BLaER1 (cell line): ENCODE measurements around the gene TIMM10B.

ENCODE experiments used
- H3K27ac ChIP-seq: shearing (Covaris generic); formaldehyde crosslinking; 2 replicates; pipeline ENCODE4 v1.8.1; 2022
- H3K27me3 ChIP-seq: shearing (Covaris generic); formaldehyde crosslinking; 2 replicates; pipeline ENCODE4 v1.8.1; 2022
- H3K36me3 ChIP-seq: shearing (Covaris generic); formaldehyde crosslinking; 2 replicates; pipeline ENCODE4 v1.8.1; 2022
- H3K4me1 ChIP-seq: shearing (Covaris generic); formaldehyde crosslinking; 2 replicates; pipeline ENCODE4 v1.8.1; 2022
- H3K4me2 ChIP-seq: shearing (Covaris generic); formaldehyde crosslinking; 2 replicates; pipeline ENCODE4 v1.8.1; 2022
- H3K4me3 ChIP-seq: shearing (Covaris generic); formaldehyde crosslinking; 2 replicates; pipeline ENCODE4 v1.8.1; 2022
- H3K9ac ChIP-seq: shearing (Covaris generic); formaldehyde crosslinking; 2 replicates; pipeline ENCODE4 v1.8.1; 2022
- H3K9me3 ChIP-seq: shearing (Covaris generic); formaldehyde crosslinking; 2 replicates; pipeline ENCODE4 v1.8.1; 2022
- H4K20me1 ChIP-seq: shearing (Covaris generic); formaldehyde crosslinking; 2 replicates; pipeline ENCODE4 v1.8.1; 2022
- Cebpa-rat ChIP-seq: shearing (Covaris generic); IDR thresholded peaks from 2 replicates; pipeline ENCODE4 v1.8.1; 2022

Gene TIMM10B

GRCh38 chr11:6482441-6482840 lies 1.1 kb downstream of the TIMM10B start:
- Histone ChIP-seq H3K27me3 (no peaks in the 10 kb centered on the region), H3K4me3 (peak overlapping the region; percentile 94), H3K9me3 (no peaks in the 10 kb centered on the region), H3K36me3 (peaks cover 77% of the 10 kb centered on the region), H3K4me1 (peaks cover 27% of the 10 kb centered on the region), H4K20me1 (peaks cover 40% of the 10 kb centered on the region), H3K27ac (peak overlapping the region; percentile 90; the same call in 1 of the 2 replicates), H3K4me2 (peak overlapping the region; percentile 98), H3K9ac (peak overlapping the region; percentile 93)
- no peak for TF ChIP-seq Cebpa-rat

- Histone ChIP-seq H3K4me2 (peak overlapping the region; percentile 98), H3K4me1 (peaks cover 27% of the 10 kb centered on the region), H3K36me3 (peaks cover 77% of the 10 kb centered on the region), H3K9me3 (no peaks in the 10 kb centered on the region), H3K4me3 (0 out of 2 replicates have a peak overlapping the region, but pooled peaks have one; percentile 94), H3K27me3 (no peaks in the 10 kb centered on the region), H3K27ac (no peak overlapping the region), H4K20me1 (peaks cover 40% of the 10 kb centered on the region), H3K9ac (peak overlapping the region; percentile 93; the same call in 1 of the 2 replicates)
- no peak for TF ChIP-seq Cebpa-rat
Measured at GRCh38 chr11:6483015-6483414, 1.7 kb downstream of the TIMM10B start.

- Histone ChIP-seq H3K4me1 (peaks cover 15% of the 10 kb centered on the region), H3K4me3 (no peak overlapping the region), H3K9me3 (no peaks in the 10 kb centered on the region), H3K27ac (no peak overlapping the region), H3K36me3 (peaks cover 82% of the 10 kb centered on the region), H3K4me2 (no peak overlapping the region), H3K9ac (no peak overlapping the region), H3K27me3 (no peaks in the 10 kb centered on the region), H4K20me1 (peaks cover 40% of the 10 kb centered on the region)
- no peak for TF ChIP-seq Cebpa-rat
Measured at GRCh38 chr11:6485661-6486060, 4.4 kb downstream of the TIMM10B start.

GRCh38 chr11:6486256-6486655 lies 5.0 kb downstream of the TIMM10B start:
- no peak overlapping the region for H3K27ac ChIP-seq
- H3K27me3 ChIP-seq, result no peaks in the 10 kb centered on the region
- no peak overlapping the region for H3K4me3 ChIP-seq
- H3K9me3 ChIP-seq, result no peaks in the 10 kb centered on the region
- peaks cover 86% of the 10 kb centered on the region for H3K36me3 ChIP-seq
- H3K4me2 ChIP-seq, result no peak overlapping the region
- peaks cover 13% of the 10 kb centered on the region for H3K4me1 ChIP-seq
- peaks cover 40% of the 10 kb centered on the region for H4K20me1 ChIP-seq
- no peak overlapping the region for H3K9ac ChIP-seq
- TF ChIP-seq Cebpa-rat, result no peak

- peaks cover 11% of the 10 kb centered on the region for H3K4me1 ChIP-seq
- H3K9me3 ChIP-seq, result no peaks in the 10 kb centered on the region
- H3K9ac ChIP-seq, result no peak overlapping the region
- peaks cover 35% of the 10 kb centered on the region for H4K20me1 ChIP-seq
- H3K4me2 ChIP-seq, result no peak overlapping the region
- no peaks in the 10 kb centered on the region for H3K27me3 ChIP-seq
- peaks cover 90% of the 10 kb centered on the region for H3K36me3 ChIP-seq
- H3K27ac ChIP-seq, result no peak overlapping the region
- H3K4me3 ChIP-seq, result no peak overlapping the region
- no peak for TF ChIP-seq Cebpa-rat
Measured at GRCh38 chr11:6486938-6487337, 5.6 kb downstream of the TIMM10B start.

- H3K4me1 ChIP-seq, result no peaks in the 10 kb centered on the region
- no peak overlapping the region for H3K9ac ChIP-seq
- no peaks in the 10 kb centered on the region for H3K27me3 ChIP-seq
- TF ChIP-seq Cebpa-rat, result no peak
- peaks cover 21% of the 10 kb centered on the region; the same call in 1 of the 2 replicates for H4K20me1 ChIP-seq
- no peak overlapping the region for H3K4me2 ChIP-seq
- H3K9me3 ChIP-seq, result no peaks in the 10 kb centered on the region
- no peak overlapping the region for H3K4me3 ChIP-seq
- peaks cover 87% of the 10 kb centered on the region for H3K36me3 ChIP-seq
- no peak overlapping the region for H3K27ac ChIP-seq
Measured at GRCh38 chr11:6488342-6488741, 7.0 kb downstream of the TIMM10B start.

- Histone ChIP-seq H3K9me3 (no peaks in the 10 kb centered on the region), H3K27me3 (no peaks in the 10 kb centered on the region), H3K36me3 (peaks cover 87% of the 10 kb centered on the region)
Measured at GRCh38 chr11:6488821-6489220, 7.5 kb downstream of the TIMM10B start.

GRCh38 chr11:6489306-6489705 lies 8.0 kb downstream of the TIMM10B start:
- no peak for TF ChIP-seq Cebpa-rat
- Histone ChIP-seq H3K4me3 (no peak overlapping the region), H3K27me3 (no peaks in the 10 kb centered on the region), H3K36me3 (peaks cover 87% of the 10 kb centered on the region), H3K27ac (no peak overlapping the region), H4K20me1 (peaks cover 11% of the 10 kb centered on the region; the same call in 1 of the 2 replicates), H3K9me3 (no peaks in the 10 kb centered on the region), H3K9ac (no peak overlapping the region), H3K4me2 (no peak overlapping the region), H3K4me1 (no peaks in the 10 kb centered on the region)

More at GRCh38 chr11:6488821-6489220, 7.5 kb downstream of the TIMM10B start:
- Histone ChIP-seq H3K27ac (no peak overlapping the region), H3K4me2 (no peak overlapping the region), H3K9ac (no peak overlapping the region), H3K4me1 (no peaks in the 10 kb centered on the region), H4K20me1 (peaks cover 16% of the 10 kb centered on the region; the same call in 1 of the 2 replicates), H3K4me3 (no peak overlapping the region)
- TF ChIP-seq Cebpa-rat, result no peak

- peaks cover 70% of the 10 kb centered on the region for H3K36me3 ChIP-seq
- no peak within 1 kb of the TSS for H3K4me3 ChIP-seq
- no peaks in the 10 kb centered on the region for H3K9me3 ChIP-seq
- H3K9ac ChIP-seq, result no peak within 1 kb of the TSS
- no peak within 1 kb of the TSS for H3K4me2 ChIP-seq
- TF ChIP-seq Cebpa-rat, result no peak
- no peaks in the 10 kb centered on the region for H3K27me3 ChIP-seq
- no peak within 1 kb of the TSS for H3K27ac ChIP-seq
- no peaks in the 10 kb centered on the region for H4K20me1 ChIP-seq
- no peaks in the 10 kb centered on the region for H3K4me1 ChIP-seq
Measured at GRCh38 chr11:6497069-6497839, 16.0 kb downstream of the TIMM10B start, which contains the start of gene DNHD1. Gene DNHD1, plus strand, starts transcription at chr11:6497280. Its CDS starts 936 bp downstream, at chr11:6498216.

- TF ChIP-seq Cebpa-rat, result no peak
- H3K36me3 ChIP-seq, result peaks cover 74% of the 10 kb centered on the region
- no peak overlapping the region for H3K9ac ChIP-seq
Measured at GRCh38 chr11:6498121-6498520, 16.8 kb downstream of the TIMM10B start.

More at GRCh38 chr11:6498121-6498520, 16.8 kb downstream of the TIMM10B start:
- Histone ChIP-seq H3K4me2 (no peak overlapping the region), H3K9me3 (no peaks in the 10 kb centered on the region), H3K27ac (no peak overlapping the region), H3K4me3 (no peak overlapping the region), H3K4me1 (no peaks in the 10 kb centered on the region), H3K27me3 (no peaks in the 10 kb centered on the region), H4K20me1 (no peaks in the 10 kb centered on the region)
